ENCODE results near the gene NR5A1.

DNA sequence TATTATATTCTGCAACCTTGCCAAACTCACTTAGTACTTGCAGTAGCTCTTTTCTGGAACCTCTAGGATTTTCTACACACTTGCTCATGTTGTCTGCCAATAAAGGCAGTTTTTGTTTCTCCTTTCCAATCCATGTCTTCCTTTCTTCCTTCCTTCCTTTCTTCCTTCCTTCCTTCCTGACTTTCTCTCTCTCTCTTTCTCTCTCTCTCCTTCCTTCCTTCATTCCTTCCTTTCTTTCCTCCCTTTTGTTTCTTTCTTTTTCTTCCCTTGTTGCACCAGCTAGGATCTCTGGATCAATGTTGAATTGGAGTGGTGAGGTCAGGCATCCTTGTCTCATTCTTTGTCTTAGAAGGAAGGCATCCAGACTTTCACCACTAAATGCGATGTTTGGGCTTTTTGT is 44.5 kb downstream of the NR5A1 start:
- TF ChIP-seq, protein P1, sequence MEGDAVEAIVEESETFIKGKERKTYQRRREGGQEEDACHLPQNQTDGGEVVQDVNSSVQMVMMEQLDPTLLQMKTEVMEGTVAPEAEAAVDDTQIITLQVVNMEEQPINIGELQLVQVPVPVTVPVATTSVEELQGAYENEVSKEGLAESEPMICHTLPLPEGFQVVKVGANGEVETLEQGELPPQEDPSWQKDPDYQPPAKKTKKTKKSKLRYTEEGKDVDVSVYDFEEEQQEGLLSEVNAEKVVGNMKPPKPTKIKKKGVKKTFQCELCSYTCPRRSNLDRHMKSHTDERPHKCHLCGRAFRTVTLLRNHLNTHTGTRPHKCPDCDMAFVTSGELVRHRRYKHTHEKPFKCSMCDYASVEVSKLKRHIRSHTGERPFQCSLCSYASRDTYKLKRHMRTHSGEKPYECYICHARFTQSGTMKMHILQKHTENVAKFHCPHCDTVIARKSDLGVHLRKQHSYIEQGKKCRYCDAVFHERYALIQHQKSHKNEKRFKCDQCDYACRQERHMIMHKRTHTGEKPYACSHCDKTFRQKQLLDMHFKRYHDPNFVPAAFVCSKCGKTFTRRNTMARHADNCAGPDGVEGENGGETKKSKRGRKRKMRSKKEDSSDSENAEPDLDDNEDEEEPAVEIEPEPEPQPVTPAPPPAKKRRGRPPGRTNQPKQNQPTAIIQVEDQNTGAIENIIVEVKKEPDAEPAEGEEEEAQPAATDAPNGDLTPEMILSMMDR (IDR thresholded peaks at IDR 0.05), result no peak
- TF ChIP-seq EZH2 (IDR thresholded peaks at IDR 0.05), result no peak
